K562 (cell line): ENCODE results near the gene MAP3K7CL. TPM values are rescaled to one million over a fixed set of nuclear protein-coding genes. Genes with fewer than 3 reads are reported as not detected.

Experiments
- ATAC-seq: fragments of 200-7000 bp; cut with Tn5 transposase; 3 replicates; pipeline ENCODE4 v1.9.1; 2020; ENCODE audit warnings: moderate library complexity
- BruUV-seq: library from RNA; stranded (reverse); fragments of 400-500 nt; replicated peaks from 2 replicates; lab custom pipeline; 2021; lab: Mats Ljungman, UMichigan
- CTCF ChIA-PET: fragments of 300-600 bp; formaldehyde crosslinking; extraction: SDS; loops from one replicate; lab custom pipeline; 2021; ENCODE audit warnings: low intra/inter-chr PET ratio; lab: Yijun Ruan, JAX
- POLR2A ChIA-PET: fragments of 300-600, 350-650 bp; sonication (Branson Sonifier 250); formaldehyde crosslinking; extraction: SDS; loops from one replicate; lab custom pipeline; 2021; ENCODE audit warnings: antibody characterized with exemption, inconsistent platforms; lab: Yijun Ruan, JAX
- DNase-seq, 4 experiments: peaks; one replicate each; pipeline versions ENCODE4 v3.0.0 to v3.0.0-alpha.2; 2011 to 2018; ENCODE audit warnings: low spot score in 3 of 4, mixed read lengths in 3 of 4; ENCODE audit errors: extremely low read depth in 1 of 4
- FAIRE-seq: peaks from 2 replicates; lab custom pipeline; 2011; peaks lifted over from hg19 to GRCh38; lab: Jason Lieb, UNC
- H2AFZ ChIP-seq: 2 replicates; pipeline ENCODE4 v1.6.0; 2011; ENCODE audit warnings: low read depth, low read length, control low read depth, inconsistent platforms
- H3K27ac ChIP-seq: fragments of 200-600 bp; 3 replicates; pipeline ENCODE4 v1.8.0; 2011; ENCODE audit warnings: low read depth, mild to moderate bottlenecking, control low read depth, inconsistent platforms, low read length, moderate library complexity, mixed read lengths; ENCODE audit errors: extremely low read depth
- H3K27me3 ChIP-seq, 2 experiments: fragments of 300-600 bp in 1 of 2; 2 replicates in 1 of 2; 3 replicates in 1 of 2; pipeline versions ENCODE4 v1.6.0 to v1.8.0; 2011; ENCODE audit warnings: inconsistent platforms in 2 of 2, low read length in 2 of 2, mild to moderate bottlenecking in 1 of 2, mixed read lengths in 1 of 2, moderate library complexity in 1 of 2; ENCODE audit not compliant: control insufficient read depth in 2 of 2, insufficient read depth in 2 of 2
- H3K36me3 ChIP-seq: fragments of 300-600 bp; 3 replicates; pipeline ENCODE4 v1.8.0; 2011; ENCODE audit warnings: mild to moderate bottlenecking, low read length, inconsistent platforms; ENCODE audit not compliant: control insufficient read depth, insufficient read depth
- H3K4me1 ChIP-seq, 2 experiments: fragments of 200-600 bp in 1 of 2; replicated peaks in 1 of 2; 2 replicates in 1 of 2; 3 replicates in 1 of 2; pipeline versions ENCODE4 v1.5.1 to v1.8.0; 2011; ENCODE audit warnings: inconsistent platforms in 2 of 2, low read length in 2 of 2, mild to moderate bottlenecking in 1 of 2, mixed read lengths in 1 of 2, moderate library complexity in 1 of 2; ENCODE audit not compliant: control insufficient read depth in 2 of 2, insufficient read depth in 2 of 2
- H3K4me2 ChIP-seq: 2 replicates; pipeline ENCODE4 v1.6.1; 2011; ENCODE audit warnings: low read length, control low read depth, inconsistent platforms, mixed read lengths; ENCODE audit not compliant: insufficient read depth
- H3K4me3 ChIP-seq: fragments of 200-600 bp; sonication (generic), shearing (Covaris generic); 2 replicates; pipeline ENCODE4 v1.5.1; 2016; ENCODE audit warnings: control low read depth, inconsistent platforms
- H3K79me2 ChIP-seq: fragments of 200-600 bp; 3 replicates; pipeline ENCODE4 v1.8.0; 2011; ENCODE audit warnings: low read length, inconsistent platforms; ENCODE audit not compliant: control insufficient read depth, insufficient read depth
- H3K9ac ChIP-seq, 2 experiments: 2 replicates each; pipeline versions ENCODE4 v1.6.0 to v1.6.1; 2011; ENCODE audit warnings: low read depth in 2 of 2, low read length in 2 of 2, control low read depth in 1 of 2, inconsistent platforms in 1 of 2, mild to moderate bottlenecking in 1 of 2, mixed read lengths in 1 of 2; ENCODE audit not compliant: insufficient read depth in 1 of 2
- H3K9me1 ChIP-seq: one replicate; pipeline ENCODE4 v1.6.0; 2011; ENCODE audit warnings: inconsistent platforms, mild to moderate bottlenecking, low read length, moderate library complexity; ENCODE audit not compliant: control insufficient read depth, insufficient read depth
- H3K9me3 ChIP-seq: replicated peaks from 2 replicates; pipeline ENCODE4 v1.5.1; 2011; ENCODE audit warnings: low read depth, low read length, inconsistent platforms; ENCODE audit not compliant: control insufficient read depth, insufficient read depth
- H4K20me1 ChIP-seq: replicated peaks from 2 replicates; pipeline ENCODE4 v1.6.1; 2011; ENCODE audit warnings: low read length, inconsistent platforms, mixed read lengths; ENCODE audit not compliant: control insufficient read depth, insufficient read depth
- BRF2 ChIP-seq: IDR thresholded peaks from 3 replicates; pipeline ENCODE4 v1.6.1; 2011; ENCODE audit warnings: borderline replicate concordance, mild to moderate bottlenecking; ENCODE audit not compliant: insufficient read length, insufficient read depth
- C11orf30 ChIP-seq: fragments of 450-650 bp; IDR thresholded peaks from 2 replicates; pipeline ENCODE4 v1.6.1; 2016; ENCODE audit warnings: low read depth, mild to moderate bottlenecking
- CBX8 ChIP-seq: fragments of 200-600 bp; sonication (generic); IDR thresholded peaks from 2 replicates; pipeline ENCODE4 v1.6.1; 2012; ENCODE audit warnings: borderline replicate concordance, mixed run types, low read depth, mild to moderate bottlenecking, moderate library complexity, mixed read lengths, low read length, control low read depth, inconsistent platforms; ENCODE audit not compliant: poor library complexity, severe bottlenecking; ENCODE audit errors: extremely low read depth
- CEBPZ ChIP-seq: fragments of 150-350 bp; IDR thresholded peaks from 2 replicates; pipeline ENCODE4 v1.6.1; 2014; ENCODE audit warnings: low read depth, mild to moderate bottlenecking, low read length, borderline replicate concordance
- CHD4 ChIP-seq: fragments of 200-600 bp; sonication (generic); IDR thresholded peaks from 3 replicates; pipeline ENCODE4 v1.6.1; 2012; ENCODE audit warnings: low read depth, mild to moderate bottlenecking, mixed read lengths, low read length, inconsistent platforms; ENCODE audit not compliant: insufficient read depth, insufficient replicate concordance, poor library complexity, severe bottlenecking
- DMBX1 ChIP-seq: fragments of 250-450 bp; sonication (Bioruptor Pico); IDR thresholded peaks from 2 replicates; pipeline ENCODE4 v1.8.0; 2022; ENCODE audit warnings: inconsistent platforms, mild to moderate bottlenecking, moderate library complexity, borderline replicate concordance
- ESRRB ChIP-seq: fragments of 250-450 bp; sonication (Bioruptor Pico); IDR thresholded peaks from 2 replicates; pipeline ENCODE4 v1.5.0; 2020; ENCODE audit warnings: mild to moderate bottlenecking, moderate library complexity, borderline replicate concordance
- GTF2E2 ChIP-seq: fragments of 200-800 bp; sonication (Bioruptor generic); IDR thresholded peaks from 2 replicates; pipeline ENCODE4 v1.6.1; 2016; ENCODE audit warnings: missing genetic modification characterization, missing compliant biosample characterization
- MYBL2 ChIP-seq, 2 experiments: fragments of 450-650 bp in 1 of 2; sonication (generic) in 1 of 2; formaldehyde crosslinking in 1 of 2; IDR thresholded peaks; 2 replicates each; pipeline versions ENCODE4 v1.6.1 to v1.8.1; 2017 to 2022; ENCODE audit warnings: borderline replicate concordance in 1 of 2, inconsistent platforms in 1 of 2, low read depth in 1 of 2, mild to moderate bottlenecking in 1 of 2, missing genetic modification reagents in 1 of 2, moderate library complexity in 1 of 2
- SP1 ChIP-seq: sonication (generic); formaldehyde crosslinking; IDR thresholded peaks from 2 replicates; pipeline ENCODE4 v1.8.1; 2022; ENCODE audit warnings: mild to moderate bottlenecking, missing genetic modification reagents
- SPI1 ChIP-seq: IDR thresholded peaks from 2 replicates; pipeline ENCODE4 v1.6.1; 2011; ENCODE audit warnings: low read depth, low read length, control low read depth, borderline replicate concordance
- ZFP36 ChIP-seq: fragments of 150-350 bp; IDR thresholded peaks from 2 replicates; pipeline ENCODE4 v1.6.1; 2018; ENCODE audit warnings: low read length, low read depth; ENCODE audit not compliant: partially characterized antibody
- ZNF174 ChIP-seq: fragments of 250-450 bp; sonication (Bioruptor Pico); IDR thresholded peaks from 2 replicates; pipeline ENCODE4 v1.4.0; 2020; ENCODE audit warnings: mild to moderate bottlenecking
- ZNF316 ChIP-seq: fragments of 450-650 bp; IDR thresholded peaks from 2 replicates; pipeline ENCODE4 v1.6.1; 2016
- ZNF551 ChIP-seq: fragments of 250-450 bp; sonication (Bioruptor Pico); IDR thresholded peaks from 2 replicates; pipeline ENCODE4 v1.5.0; 2021; ENCODE audit warnings: mild to moderate bottlenecking, moderate library complexity
- ZNF655 ChIP-seq: fragments of 250-450 bp; sonication (Bioruptor Pico); IDR thresholded peaks from 2 replicates; pipeline ENCODE4 v1.5.0; 2021
- WGBS: fragments of 100-300 bp; shearing (Covaris generic); methylation state at CpG from one replicate; pipeline ENCODE4 v1.1.6; 2016; ENCODE audit warnings: low coverage, mixed read lengths; ENCODE audit not compliant: insufficient coverage; ENCODE audit errors: missing lambda C conversion rate; 5-methylcytosine and 5-hydroxymethylcytosine counted together
- in situ Hi-C: fragments of 300-500 bp; cut with MboI; formaldehyde crosslinking; loops from 4 replicates; pipeline ENCODE4 v1.15.0; 2018; ENCODE audit warnings: inconsistent platforms, mixed read lengths
- intact Hi-C: fragments of 100-400 bp; cut with micrococcal nuclease; formaldehyde crosslinking; loops from 2 replicates; pipeline ENCODE4 v1.14.2; 2022
- polyA plus RNA-seq, 8 experiments: library from polyadenylated mRNA; depleted of rRNA in 4 of 8; stranded (reverse) in 5 of 8; unstranded in 3 of 8; fragments of >200 nt; fragmentation: Nextera tagmentation in 2 of 8; fragmentation: Illumina TruSeq in 1 of 8; extraction: Ambion mirVana in 2 of 8; extraction: Trizol in 1 of 8; gene quantifications; 2 replicates each; pipeline versions ENCODE4 v1.2.1 to v1.2.3, GENCODE V29; 2011 to 2014; ENCODE audit warnings: inconsistent platforms in 1 of 8, missing spikeins in 1 of 8
- total RNA-seq, 7 experiments: library from RNA; depleted of rRNA in 6 of 7; stranded (reverse); fragments of >200 nt in 6 of 7; fragmentation: Illumina TruSeq in 2 of 7; extraction: Trizol in 2 of 7; gene quantifications; 2 replicates each; pipeline versions ENCODE4 v1.2.1 to v1.2.3, GENCODE V29; 2011 to 2021; ENCODE audit warnings: low replicate concordance in 1 of 7

The MAP3K7CL gene
- total and polyA plus RNA-seq, 9 of the 15 experiments (the other 6 are each of a cell fraction or from before 2014, with no cell fraction given), result 0.13 to 0.15 (median 0.14) TPM; not detected in 6

GRCh38 chr21:29115899-29116298 is 14.5 kb upstream of the MAP3K7CL start:
- ATAC-seq (peak; percentile 44), FAIRE-seq (no peak), DNase-seq (no peak)
- WGBS, result 4% methylated on average over 8 of the region's 8 CpGs
- Histone ChIP-seq H3K36me3 (no peaks in the 10 kb centered on the region), H3K9ac (no peak overlapping the region), H3K27ac (no peak overlapping the region), H3K27me3 (peaks cover 5 to 10% of the 10 kb centered on the region in 2 experiments; a peak in 3 of 5 replicates), H2AFZ (no peak overlapping the region), H3K4me3 (no peak overlapping the region), H3K9me1 (no peaks in the 10 kb centered on the region), H3K9me3 (no peaks in the 10 kb centered on the region), H3K4me2 (no peak overlapping the region), H4K20me1 (no peaks in the 10 kb centered on the region), H3K79me2 (no peaks in the 10 kb centered on the region), H3K4me1 (no peaks in the 10 kb centered on the region)
- no TSS peak for BruUV-seq
- ChIA-PET POLR2A (interaction anchor here (0.6 to 1.8 kb wide), 6 partner anchors 9 to 255 kb away, joined by 3 to 5 read pairs (median 4); no protein-coding TSS in a partner anchor), CTCF (interaction anchor here (0.6 kb wide), 1 partner anchor 321 kb away, joined by 3 read pairs; no protein-coding TSS in a partner anchor)
- intact Hi-C loops, result no loop called here
- in situ Hi-C loops, result loop anchor here (25.0 kb wide), 1 partner anchor 1971 kb away; no protein-coding TSS in a partner anchor
- no peak for TF ChIP-seq CEBPZ
- no peak for TF ChIP-seq ESRRB (CRISPR knock-in tag)
- peak; percentile 83 for TF ChIP-seq CBX8
- TF ChIP-seq C11orf30, result peak; percentile 55; the same call in 1 of the 2 replicates
- TF ChIP-seq SPI1, result no peak
- no peak for TF ChIP-seq SP1
- no peak for TF ChIP-seq ZNF655 (CRISPR knock-in tag)
- no peak for TF ChIP-seq GTF2E2 (tag)
- TF ChIP-seq ZNF174 (CRISPR knock-in tag), result no peak
- TF ChIP-seq ZNF551, result no peak
- no peak for TF ChIP-seq BRF2
- no peak for TF ChIP-seq DMBX1
- peak; percentile 58 for TF ChIP-seq ZNF316
- no peak for TF ChIP-seq ZFP36
- no peak for TF ChIP-seq CHD4
- TF ChIP-seq MYBL2 (IDR thresholded peaks at IDR 0.05; ENCODE audit: low read depth), result no peak
- TF ChIP-seq MYBL2 (CRISPR knock-in tag; IDR thresholded peaks at IDR 0.05; ENCODE audit: borderline replicate concordance), result no peak
